Endothelial cell of umbilical vein (primary cell): Measurements from ENCODE around the gene NABP1.

ENCODE experiments used
- CTCF ChIP-seq, 2 donors: IDR thresholded peaks; 1 replicate in 1 of 2; 2 replicates in 1 of 2; pipeline ENCODE4 v1.5.1; 2011; ENCODE audit warnings: low read length in 2 of 2, mild to moderate bottlenecking in 2 of 2, moderate library complexity in 2 of 2, control low read depth in 1 of 2, inconsistent platforms in 1 of 2, low read depth in 1 of 2; ENCODE audit not compliant: insufficient read depth in 1 of 2; ENCODE audit errors: extremely low read depth in 1 of 2
- GATA2 ChIP-seq: IDR thresholded peaks from 2 replicates; pipeline ENCODE4 v1.7.0; 2011; ENCODE audit warnings: low read depth, mild to moderate bottlenecking, moderate library complexity, mixed read lengths, low read length; ENCODE audit not compliant: insufficient read length, insufficient read depth
- MAX ChIP-seq: IDR thresholded peaks from 2 replicates; pipeline ENCODE4 v1.6.1; 2011; ENCODE audit not compliant: insufficient read depth, insufficient read length
- POLR2A ChIP-seq: IDR thresholded peaks from 2 replicates; pipeline ENCODE4 v1.6.1; 2012; ENCODE audit warnings: low read depth, mild to moderate bottlenecking, control low read depth, low read length

- TF ChIP-seq CTCF (IDR thresholded peaks at IDR 0.05; ENCODE audit: extremely low read depth in 1 of 2, insufficient read depth in 1 of 2, low read depth in 1 of 2, low read length in 2 of 2) (no peak), MAX (no peak), POLR2A (no peak), GATA2 (no peak)
Measured at GRCh38 chr2:191697870-191698269, 19.9 kb downstream of the NABP1 start.
